HS-5 (cell line): ENCODE measurements around the gene GOLGA8T.
"Not testable (repeated sequence)": the region's sequence is repeated elsewhere in the genome, so short reads cannot be mapped to it uniquely, and the experiment has no call there.

ENCODE experiments used
- DNase-seq: peaks from one replicate; pipeline ENCODE4 v3.0.0-alpha.2; 2012; ENCODE audit warnings: low read depth

GOLGA8T gene

DNA sequence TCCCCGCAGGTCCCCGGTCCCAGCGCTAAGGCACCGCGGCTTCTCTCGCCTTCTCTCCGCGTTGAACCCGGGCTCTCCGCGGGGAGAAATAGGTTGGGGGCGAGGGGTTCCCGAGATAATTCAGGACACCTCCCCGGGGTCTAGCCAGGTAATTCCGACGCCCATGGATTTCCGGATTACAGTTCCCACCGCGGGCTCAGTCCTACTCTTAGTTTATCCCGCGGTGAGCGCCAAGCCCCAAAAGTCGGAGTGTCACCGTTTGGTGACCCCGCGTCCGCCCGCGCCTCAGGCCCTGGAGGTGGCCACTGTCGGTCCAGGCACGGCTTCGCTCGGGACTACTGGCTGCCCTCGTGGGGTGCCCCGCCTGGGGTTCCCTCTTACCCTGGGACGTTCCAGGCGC is 56.8 kb downstream of the GOLGA8T start:
- DNase-seq: not testable (repeated sequence)

DNA sequence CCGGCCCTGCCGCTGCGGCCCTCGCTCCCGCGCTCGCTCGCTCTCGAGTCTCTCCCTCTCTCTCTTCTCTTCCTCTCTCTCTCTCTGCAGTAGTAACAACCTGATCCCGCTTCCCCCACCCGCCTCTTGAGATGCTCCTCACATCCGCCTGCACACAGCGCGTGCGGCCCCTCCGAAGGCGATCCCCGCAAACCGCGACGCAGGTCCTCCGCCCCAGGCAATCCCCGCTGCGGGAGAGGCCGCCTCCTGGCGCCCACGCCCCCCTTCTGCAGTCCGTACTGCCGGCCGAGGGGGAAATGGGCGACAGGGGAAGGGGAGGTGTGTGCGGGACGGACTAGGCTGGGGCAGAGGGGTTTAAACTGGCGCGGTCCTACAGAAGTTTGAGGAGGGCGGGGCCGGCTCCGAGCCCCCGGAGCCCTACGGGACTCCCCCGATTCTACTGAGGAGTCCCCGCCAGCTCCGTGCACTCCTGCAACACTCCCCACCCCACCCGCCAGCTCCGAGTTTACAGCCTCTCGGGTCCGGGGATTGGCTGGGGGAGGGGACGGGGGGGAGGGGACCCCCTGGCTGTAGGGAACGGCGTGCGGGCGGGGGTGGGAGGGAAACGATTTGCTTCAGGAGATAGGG is 57.4 kb downstream of the GOLGA8T start:
- not testable (repeated sequence) for DNase-seq

DNA sequence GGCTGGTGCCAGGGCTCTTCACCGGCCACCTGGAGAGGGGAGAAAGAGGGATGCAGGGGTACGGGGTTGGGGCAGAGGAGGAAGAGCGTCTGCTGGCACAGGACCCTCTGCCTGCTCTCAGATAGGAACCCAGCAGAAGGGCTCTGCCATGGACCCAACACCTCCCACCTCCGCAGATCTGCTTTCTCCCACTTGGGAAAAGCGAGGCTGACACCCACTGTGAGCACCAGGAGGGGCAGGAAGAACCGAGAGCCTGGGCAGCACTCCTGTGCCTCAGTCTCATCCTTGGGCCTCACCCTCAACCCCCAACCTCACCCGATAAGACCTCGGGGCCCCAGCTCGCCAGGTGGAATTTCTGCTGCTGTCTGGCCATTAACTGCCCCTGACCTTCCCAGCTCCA is 58.0 kb downstream of the GOLGA8T start:
- not testable (repeated sequence) for DNase-seq
